A549 (cell line): ENCODE measurements around the gene MESP1. TPM values are rescaled to one million over a fixed set of nuclear protein-coding genes. Genes with fewer than 3 reads are reported as not detected.
A peak's percentile ranks its signal among the peaks of the same experiment; 100 is the strongest.

ENCODE experiments used
- ATAC-seq, 2 experiments: fragments of 200-7000 bp in 1 of 2; fragments of >200 bp in 1 of 2; cut with Nextera tagmentation in 1 of 2; cut with Tn5 transposase in 1 of 2; 3 replicates each; pipeline versions ENCODE4 v1.8.0 to v1.9.1; 2018 to 2020; ENCODE audit warnings: mild to moderate bottlenecking in 1 of 2, moderate library complexity in 1 of 2
- CTCF ChIA-PET: fragments of 300-600 bp; sonication (Branson Sonifier 250); formaldehyde crosslinking; extraction: SDS; loops from one replicate; lab custom pipeline; 2021; ENCODE audit warnings: antibody characterized with exemption, inconsistent platforms; lab: Yijun Ruan, JAX
- POLR2A ChIA-PET: fragments of 350-600 bp; formaldehyde crosslinking; extraction: SDS; loops from one replicate; lab custom pipeline; 2021; ENCODE audit warnings: antibody characterized with exemption, inconsistent platforms; lab: Yijun Ruan, JAX
- DNase-seq, 2 experiments: peaks; one replicate each; pipeline versions ENCODE4 v3.0.0 to v3.0.0-alpha.2; 2011 to 2016; ENCODE audit warnings: low read depth in 1 of 2, low spot score in 1 of 2
- FAIRE-seq: peaks from 2 replicates; lab custom pipeline; 2011; peaks lifted over from hg19 to GRCh38; lab: Jason Lieb, UNC
- H3K27ac ChIP-seq, 2 experiments: fragments of >200 bp; sonication (Bioruptor Twin); formaldehyde crosslinking; 3 replicates each; pipeline ENCODE4 v1.5.1; 2016 to 2017
- H3K4me1 ChIP-seq: fragments of >200 bp; sonication (Bioruptor Twin); formaldehyde crosslinking; 3 replicates; pipeline ENCODE4 v1.6.1; 2016
- H3K4me2 ChIP-seq: fragments of >200 bp; sonication (Bioruptor Twin); formaldehyde crosslinking; 3 replicates; pipeline ENCODE4 v1.6.1; 2016
- H3K4me3 ChIP-seq: fragments of >200 bp; sonication (Bioruptor Twin); formaldehyde crosslinking; 3 replicates; pipeline ENCODE4 v1.5.1; 2016
- H3K9me3 ChIP-seq: fragments of >200 bp; sonication (Bioruptor Twin); formaldehyde crosslinking; 3 replicates; pipeline ENCODE4 v1.6.1; 2016
- ATOH8 ChIP-seq: fragments of 250-450 bp; sonication (Bioruptor Pico); IDR thresholded peaks from 2 replicates; pipeline ENCODE4 v1.5.0; 2020; ENCODE audit warnings: low read depth, mild to moderate bottlenecking, moderate library complexity
- CEBPB ChIP-seq, 2 experiments: fragments of >200 bp in 1 of 2; sonication (Bioruptor Twin) in 1 of 2; formaldehyde crosslinking in 1 of 2; IDR thresholded peaks; 2 replicates each; pipeline ENCODE4 v1.6.1; 2012 to 2016
- E2F6 ChIP-seq: IDR thresholded peaks from 2 replicates; pipeline ENCODE4 v1.6.1; 2012; ENCODE audit warnings: low read depth, borderline replicate concordance
- FOXS1 ChIP-seq: fragments of 250-450 bp; sonication (Bioruptor Pico); IDR thresholded peaks from 2 replicates; pipeline ENCODE4 v1.5.0; 2020; ENCODE audit warnings: mild to moderate bottlenecking, moderate library complexity
- GATA3 ChIP-seq: IDR thresholded peaks from 2 replicates; pipeline ENCODE4 v1.6.1; 2012; ENCODE audit warnings: borderline replicate concordance
- HES2 ChIP-seq: fragments of >200 bp; sonication (Bioruptor Twin); formaldehyde crosslinking; IDR thresholded peaks from 2 replicates; pipeline ENCODE4 v1.6.1; 2016
- HOXA7 ChIP-seq: fragments of 250-450 bp; sonication (Bioruptor Pico); IDR thresholded peaks from 2 replicates; pipeline ENCODE4 v1.5.0; 2020; ENCODE audit warnings: mild to moderate bottlenecking, moderate library complexity
- KDM1A ChIP-seq: fragments of 200-600 bp; sonication (generic); IDR thresholded peaks from 2 replicates; pipeline ENCODE4 v1.6.1; 2016; ENCODE audit warnings: low read depth, mild to moderate bottlenecking
- MAFK ChIP-seq: fragments of 450-650 bp; IDR thresholded peaks from 2 replicates; pipeline ENCODE4 v1.6.1; 2014; ENCODE audit not compliant: partially characterized antibody
- MAX ChIP-seq: IDR thresholded peaks from 2 replicates; pipeline ENCODE4 v1.6.1; 2012
- MAZ ChIP-seq: fragments of 150-350 bp; IDR thresholded peaks from 2 replicates; pipeline ENCODE4 v1.6.1; 2014; ENCODE audit warnings: antibody characterized with exemption, low read depth, low read length, borderline replicate concordance
- PHF8 ChIP-seq: fragments of 200-600 bp; sonication (generic); IDR thresholded peaks from 2 replicates; pipeline ENCODE4 v1.6.1; 2016; ENCODE audit warnings: low read depth, mild to moderate bottlenecking, antibody characterized with exemption, moderate library complexity, borderline replicate concordance
- RCOR1 ChIP-seq: fragments of 150-350 bp; IDR thresholded peaks from 2 replicates; pipeline ENCODE4 v1.6.1; 2014; ENCODE audit warnings: antibody characterized with exemption, low read length, low read depth
- REST ChIP-seq: fragments of 200-600 bp; sonication (generic); IDR thresholded peaks from 2 replicates; pipeline ENCODE4 v1.6.1; 2016; ENCODE audit warnings: antibody characterized with exemption, mild to moderate bottlenecking, moderate library complexity
- SMC3 ChIP-seq: fragments of >200 bp; sonication (Bioruptor Twin); formaldehyde crosslinking; IDR thresholded peaks from 3 replicates; pipeline ENCODE4 v1.6.1; 2018; ENCODE audit warnings: inconsistent platforms
- SREBF2 ChIP-seq: fragments of 450-650 bp; IDR thresholded peaks from 2 replicates; pipeline ENCODE4 v1.6.1; 2014; ENCODE audit warnings: mild to moderate bottlenecking, moderate library complexity
- TFCP2L1 ChIP-seq: fragments of 250-450 bp; sonication (Bioruptor Pico); IDR thresholded peaks from 2 replicates; pipeline ENCODE4 v1.5.0; 2021; ENCODE audit warnings: mild to moderate bottlenecking
- USF2 ChIP-seq: fragments of 450-650 bp; IDR thresholded peaks from 2 replicates; pipeline ENCODE4 v1.6.1; 2014; ENCODE audit warnings: antibody characterized with exemption
- ZFP36 ChIP-seq: fragments of 450-650 bp; IDR thresholded peaks from 2 replicates; pipeline ENCODE4 v1.6.1; 2014; ENCODE audit warnings: borderline replicate concordance; ENCODE audit not compliant: partially characterized antibody
- WGBS: methylation state at CpG from one replicate; pipeline ENCODE4 v1.1.6; 2017; ENCODE audit errors: missing lambda C conversion rate; 5-methylcytosine and 5-hydroxymethylcytosine counted together
- polyA plus RNA-seq, 4 experiments: library from polyadenylated mRNA; depleted of rRNA in 3 of 4; stranded (reverse); fragments of >200 nt; fragmentation: RNase III in 1 of 4; extraction: RNeasy Plus Mini Kit Qiagen cat#74134 plus additional on column Dnase treatment in 1 of 4; gene quantifications; 2 replicates in 3 of 4; 3 replicates in 1 of 4; pipeline ENCODE4 v1.2.3, GENCODE V29; 2011 to 2017

The MESP1 gene
- polyA plus RNA-seq, 2 of the 4 experiments (the other 2 are of a cell fraction) = 1.2 to 2.7 TPM

- TF ChIP-seq USF2 = no peak
- no peak for TF ChIP-seq SMC3
- TF ChIP-seq MAFK = no peak
- TF ChIP-seq ZFP36 = no peak
- TF ChIP-seq PHF8 = no peak
- TF ChIP-seq MAZ = no peak
- TF ChIP-seq KDM1A = no peak
- no peak for TF ChIP-seq ATOH8 (CRISPR knock-in tag)
- TF ChIP-seq GATA3 = no peak
Observed at GRCh38 chr15:89735773-89736172, 15.3 kb downstream of the MESP1 start (continued).

GRCh38 chr15:89732451-89733172 lies 18.4 kb downstream of the MESP1 start:
- CTCF ChIA-PET = interaction anchor here (0.6 to 5.1 kb wide), 14 partner anchors 8 to 458 kb away, joined by 3 to 34 read pairs (median 4); partner anchors contain the start of gene MESP1
- Histone ChIP-seq H3K27ac (no peak overlapping the region), H3K4me3 (no peak overlapping the region), H3K4me1 (no peaks in the 10 kb centered on the region), H3K9me3 (no peaks in the 10 kb centered on the region), H3K4me2 (no peak overlapping the region)
- WGBS = 63% methylated on average over 8 of the region's 8 CpGs
- DNase-seq (no peak), ATAC-seq (no peak), FAIRE-seq (no peak)
- TF ChIP-seq CEBPB (IDR thresholded peaks at IDR 0.05) (no peak), SREBF2 (no peak), MAZ (no peak), HOXA7 (CRISPR knock-in tag) (no peak)
- POLR2A ChIA-PET = interaction anchor here (1.1 kb wide), 1 partner anchor 18 kb away, joined by 4 read pairs; the partner anchor contains the start of gene MESP1

- no peak for ATAC-seq
- FAIRE-seq = no peak
- H3K4me1 ChIP-seq = no peaks in the 10 kb centered on the region
- 64% methylated on average over 5 of the region's 5 CpGs for WGBS
- no peak overlapping the region for H3K4me2 ChIP-seq
- no peak for DNase-seq
- CTCF ChIA-PET = interaction anchor here (0.7 to 5.1 kb wide), 10 partner anchors 10 to 143 kb away, joined by 3 to 34 read pairs (median 4); partner anchors contain the start of gene MESP1
- no peak overlapping the region for H3K27ac ChIP-seq
- no peak overlapping the region for H3K4me3 ChIP-seq
- POLR2A ChIA-PET = no interaction called here
- no peaks in the 10 kb centered on the region for H3K9me3 ChIP-seq
- TF ChIP-seq HES2 = no peak
- TF ChIP-seq RCOR1 = no peak
Observed at GRCh38 chr15:89731275-89731674, 19.8 kb downstream of the MESP1 start.

- Histone ChIP-seq H3K9me3 (0 out of 3 replicates have a peak, but pooled peaks cover 3% of the 10 kb centered on the region), H3K4me3 (no peak overlapping the region), H3K4me1 (no peaks in the 10 kb centered on the region), H3K4me2 (no peak overlapping the region), H3K27ac (no peak overlapping the region)
- ChIA-PET POLR2A (interaction anchor here (0.5 kb wide), 1 partner anchor 458 kb away, joined by 3 read pairs; no protein-coding TSS in a partner anchor), CTCF (interaction anchor here (0.6 to 6.0 kb wide), 10 partner anchors 9 to 359 kb away, joined by 3 to 43 read pairs (median 4); partner anchors contain the start of gene ANPEP)
- WGBS = 55% methylated on average over 2 of the region's 2 CpGs
- ATAC-seq = no peak
- no peak for DNase-seq
- FAIRE-seq = peak; percentile 7
- TF ChIP-seq FOXS1 (no peak), E2F6 (no peak), MAX (no peak), TFCP2L1 (no peak), CEBPB (IDR thresholded peaks at IDR 0.05) (no peak), REST (no peak), USF2 (no peak), ZFP36 (no peak)
- TF ChIP-seq, all 56 proteins: peak for 0
Observed at GRCh38 chr15:89728254-89728653, 22.8 kb downstream of the MESP1 start.
